ENCODE results near the gene CBX2. TPM values are rescaled to one million over a fixed set of nuclear protein-coding genes. Genes with fewer than 3 reads are reported as not detected.

Gene CBX2
- total and polyA plus RNA-seq, 8 donors, result 2.6 to 33.8 (median 24.7) TPM

DNA sequence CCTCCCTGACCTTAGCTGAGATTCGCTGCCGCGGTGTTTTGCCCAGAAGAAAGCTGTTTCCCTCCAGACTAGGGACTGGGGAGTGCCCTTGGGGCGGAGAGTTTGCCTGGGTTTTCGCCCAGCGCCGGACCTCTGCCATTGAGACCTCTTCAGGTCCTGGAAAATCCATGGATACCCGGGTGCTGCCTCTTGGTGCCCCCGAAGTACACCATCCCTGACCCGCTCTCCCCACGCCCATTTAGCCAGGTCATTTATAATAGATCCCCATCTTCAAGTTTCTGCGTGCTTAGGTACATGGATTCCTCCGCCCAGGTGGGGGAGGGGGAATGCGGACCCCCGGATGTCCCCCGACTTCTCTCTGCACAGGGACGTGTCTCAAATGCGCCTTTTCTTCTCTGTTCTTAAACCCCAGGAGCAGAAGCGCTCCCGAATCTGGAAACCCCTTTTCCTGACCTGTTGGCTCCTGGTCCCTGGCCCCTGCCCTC is 34.0 kb downstream of the CBX2 start:
- intact Hi-C loops (cut with DNase I), result no loop called here
- Histone ChIP-seq H3K36me3 (no peaks in the 10 kb centered on the region), H3K4me3 (no peak overlapping the region), H3K9me3 (no peaks in the 10 kb centered on the region), H3K27me3 (peaks cover 82 to 100% of the 10 kb centered on the region in 2 donors), H3K4me1 (peaks cover 36 to 59% of the 10 kb centered on the region in 2 donors), H3K27ac (no peak overlapping the region)
- TF ChIP-seq, protein P1, sequence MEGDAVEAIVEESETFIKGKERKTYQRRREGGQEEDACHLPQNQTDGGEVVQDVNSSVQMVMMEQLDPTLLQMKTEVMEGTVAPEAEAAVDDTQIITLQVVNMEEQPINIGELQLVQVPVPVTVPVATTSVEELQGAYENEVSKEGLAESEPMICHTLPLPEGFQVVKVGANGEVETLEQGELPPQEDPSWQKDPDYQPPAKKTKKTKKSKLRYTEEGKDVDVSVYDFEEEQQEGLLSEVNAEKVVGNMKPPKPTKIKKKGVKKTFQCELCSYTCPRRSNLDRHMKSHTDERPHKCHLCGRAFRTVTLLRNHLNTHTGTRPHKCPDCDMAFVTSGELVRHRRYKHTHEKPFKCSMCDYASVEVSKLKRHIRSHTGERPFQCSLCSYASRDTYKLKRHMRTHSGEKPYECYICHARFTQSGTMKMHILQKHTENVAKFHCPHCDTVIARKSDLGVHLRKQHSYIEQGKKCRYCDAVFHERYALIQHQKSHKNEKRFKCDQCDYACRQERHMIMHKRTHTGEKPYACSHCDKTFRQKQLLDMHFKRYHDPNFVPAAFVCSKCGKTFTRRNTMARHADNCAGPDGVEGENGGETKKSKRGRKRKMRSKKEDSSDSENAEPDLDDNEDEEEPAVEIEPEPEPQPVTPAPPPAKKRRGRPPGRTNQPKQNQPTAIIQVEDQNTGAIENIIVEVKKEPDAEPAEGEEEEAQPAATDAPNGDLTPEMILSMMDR (IDR thresholded peaks at IDR 0.05), result no peak
- ATAC-seq (no peak), DNase-seq (no peak)

DNA sequence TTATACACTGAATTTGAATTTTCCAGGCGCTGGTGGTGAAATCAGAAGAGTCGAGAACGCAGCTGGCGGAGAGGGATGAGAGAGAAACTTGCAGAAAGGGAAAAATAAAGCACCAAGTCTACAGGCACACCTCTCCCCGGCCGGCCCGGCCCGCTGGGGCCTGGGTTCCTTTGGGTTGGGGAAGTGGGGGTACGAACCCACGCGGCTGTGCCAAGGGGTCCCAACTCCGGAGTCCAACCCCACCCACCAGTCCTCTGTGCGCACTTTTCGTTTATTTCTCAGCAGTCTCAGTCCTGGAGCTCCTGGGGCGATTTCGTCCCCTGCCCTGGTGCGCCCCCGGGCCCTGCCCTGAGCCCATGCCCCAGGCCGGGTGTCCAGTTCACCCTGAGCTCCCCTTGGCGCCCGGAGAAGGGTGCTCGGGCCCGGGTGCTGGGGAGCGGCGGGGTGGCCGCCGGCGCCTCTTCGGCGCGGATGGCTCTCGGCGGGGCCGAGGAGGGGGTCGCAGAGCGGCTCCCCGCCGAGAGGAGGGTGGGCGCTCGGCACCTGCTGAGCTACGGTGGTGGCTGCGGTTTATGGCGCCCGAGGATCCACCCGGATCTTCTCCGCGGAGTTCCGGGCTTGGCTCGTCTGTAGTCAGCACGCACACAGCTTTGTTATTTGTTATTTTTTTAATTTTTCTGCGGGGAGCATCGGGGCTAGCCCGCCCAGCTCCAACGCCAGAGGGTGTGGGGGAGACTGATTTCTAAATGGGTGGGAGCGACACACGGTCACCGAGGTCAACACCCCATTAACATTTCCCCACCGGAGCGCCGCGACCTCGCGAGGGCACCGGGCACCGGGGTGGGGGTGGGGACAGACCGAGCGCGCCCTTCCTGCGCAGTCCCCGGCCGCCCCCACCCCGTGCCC is 34.7 kb downstream of the CBX2 start:
- TF ChIP-seq, protein P1 (IDR thresholded peaks at IDR 0.05), result no peak
- no peaks in the 10 kb centered on the region for H3K36me3 ChIP-seq
- ATAC-seq, result no peak
- H3K27me3 ChIP-seq, result peaks cover 76 to 100% of the 10 kb centered on the region in 2 donors
- H3K27ac ChIP-seq, result no peak overlapping the region
- DNase-seq, result no peak
- intact Hi-C loops (cut with DNase I), result no loop called here
- H3K4me1 ChIP-seq, result peaks cover 36 to 59% of the 10 kb centered on the region in 2 donors
- H3K9me3 ChIP-seq, result no peaks in the 10 kb centered on the region
- H3K4me3 ChIP-seq, result peak overlapping the region in 1 of 2 donors; percentile 18

DNA sequence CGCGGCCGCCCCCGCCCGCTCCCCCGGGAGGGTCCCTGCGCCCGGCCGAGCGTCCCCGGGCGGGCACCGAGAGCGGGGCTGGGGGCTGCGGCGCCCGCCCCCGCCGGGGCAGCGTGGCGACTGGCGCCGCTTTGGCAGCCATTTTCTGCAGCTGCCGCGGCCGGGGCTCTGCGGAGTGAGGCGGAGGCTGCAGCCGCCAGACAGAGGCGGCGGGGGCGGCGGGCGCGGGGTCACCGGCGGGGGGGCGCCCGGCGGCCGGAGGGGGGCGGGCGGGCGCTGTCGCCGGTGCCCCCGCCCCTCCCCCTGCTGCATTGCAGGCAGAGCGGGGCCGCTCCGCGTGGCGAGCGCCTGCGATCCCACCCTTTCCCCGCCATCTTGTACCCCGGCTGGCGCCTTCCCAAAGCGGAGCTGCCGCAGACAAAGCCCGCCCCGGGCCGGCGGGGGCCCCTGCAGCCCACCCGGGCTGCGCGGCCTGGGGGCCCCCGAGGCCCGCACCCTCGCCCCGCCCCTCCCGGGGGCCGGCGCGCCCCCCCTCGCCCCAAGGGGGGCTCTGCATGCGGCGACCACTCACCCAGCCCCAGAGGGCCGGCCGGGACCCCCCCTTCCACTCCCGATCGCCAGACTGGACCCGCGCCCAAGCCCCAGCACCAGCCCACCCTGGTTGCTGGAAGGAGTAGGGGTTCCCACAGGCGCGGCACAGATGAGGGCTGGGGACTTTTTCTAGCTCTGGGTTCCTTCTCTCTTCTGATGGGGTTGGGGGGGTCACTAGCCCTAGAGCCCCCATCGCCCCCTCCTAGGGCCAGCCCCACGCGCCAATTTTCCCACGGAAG is 35.6 kb downstream of the CBX2 start:
- no peaks in the 10 kb centered on the region for H3K9me3 ChIP-seq
- H3K36me3 ChIP-seq, result no peaks in the 10 kb centered on the region
- intact Hi-C loops (cut with DNase I), result no loop called here
- H3K27me3 ChIP-seq, result peaks cover 67 to 99% of the 10 kb centered on the region in 2 donors
- no peak for ATAC-seq
- TF ChIP-seq, protein P1 (IDR thresholded peaks at IDR 0.05), result no peak
- DNase-seq, result peak in 1 of 4 donors; percentile 70
- peaks cover 36 to 59% of the 10 kb centered on the region in 2 donors for H3K4me1 ChIP-seq
- H3K27ac ChIP-seq, result no peak overlapping the region
- H3K4me3 ChIP-seq, result no peak overlapping the region

DNA sequence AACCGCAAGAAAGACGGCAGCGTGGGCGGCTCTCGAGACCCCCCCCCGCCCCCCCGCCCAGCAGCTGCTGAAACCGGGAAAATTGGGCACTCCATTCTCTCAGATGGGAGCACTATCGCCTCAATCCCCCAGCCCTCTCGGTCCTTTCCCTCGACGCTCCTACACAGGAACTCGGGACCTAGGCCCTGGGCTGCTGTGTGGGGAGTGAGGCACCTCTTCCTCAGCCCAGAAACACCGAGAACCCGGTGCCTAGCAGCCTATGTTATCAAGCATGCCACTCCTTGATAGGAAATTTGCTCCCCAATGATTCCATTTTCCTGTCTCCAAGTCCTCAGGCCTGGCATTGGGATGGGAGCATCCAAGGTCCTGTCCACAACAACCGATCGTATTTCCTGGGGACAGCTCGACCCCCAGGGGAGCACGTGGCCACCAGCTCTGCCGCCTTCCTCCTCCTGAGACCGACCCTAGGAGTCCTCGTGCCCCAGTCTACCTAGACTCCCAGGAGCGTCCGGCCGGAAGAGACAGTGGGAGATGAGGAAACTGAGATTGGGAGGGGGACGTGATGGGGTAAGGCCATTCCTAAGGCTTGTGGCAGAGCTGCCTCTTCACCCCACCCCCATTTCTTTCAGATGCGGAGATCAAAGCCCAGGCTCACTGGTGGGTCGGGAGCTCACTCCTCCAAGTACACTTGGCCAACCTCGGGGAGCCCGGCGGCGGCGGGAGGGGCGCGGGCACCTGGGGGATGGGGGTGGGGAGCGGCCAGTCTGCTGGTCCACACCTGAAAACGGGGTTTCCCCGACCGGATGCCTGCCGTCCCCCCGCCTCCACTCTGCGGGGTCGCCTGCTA is 36.4 kb downstream of the CBX2 start:
- TF ChIP-seq, protein P1 (IDR thresholded peaks at IDR 0.05), result no peak
- no peak overlapping the region for H3K27ac ChIP-seq
- no peaks in the 10 kb centered on the region for H3K9me3 ChIP-seq
- intact Hi-C loops (cut with DNase I), result no loop called here
- peak overlapping the region in 1 of 2 donors; percentile 17 for H3K4me3 ChIP-seq
- no peaks in the 10 kb centered on the region for H3K36me3 ChIP-seq
- ATAC-seq (peak; percentile 18), DNase-seq (peak in 1 of 4 donors; percentile 33)
- H3K4me1 ChIP-seq, result peaks cover 36 to 58% of the 10 kb centered on the region in 2 donors
- peaks cover 59 to 99% of the 10 kb centered on the region in 2 donors for H3K27me3 ChIP-seq

Data from left lung (tissue), 10 donors.